GM19193 (cell line): ENCODE measurements around the gene QSOX2.
A peak's percentile ranks its signal among the peaks of the same experiment; 100 is the strongest.

Experiments
- POLR2A ChIP-seq: IDR thresholded peaks from 4 replicates; pipeline ENCODE4 v1.6.1; 2011; ENCODE audit not compliant: insufficient read depth, insufficient read length; ENCODE audit errors: extremely low read depth

Gene QSOX2

DNA sequence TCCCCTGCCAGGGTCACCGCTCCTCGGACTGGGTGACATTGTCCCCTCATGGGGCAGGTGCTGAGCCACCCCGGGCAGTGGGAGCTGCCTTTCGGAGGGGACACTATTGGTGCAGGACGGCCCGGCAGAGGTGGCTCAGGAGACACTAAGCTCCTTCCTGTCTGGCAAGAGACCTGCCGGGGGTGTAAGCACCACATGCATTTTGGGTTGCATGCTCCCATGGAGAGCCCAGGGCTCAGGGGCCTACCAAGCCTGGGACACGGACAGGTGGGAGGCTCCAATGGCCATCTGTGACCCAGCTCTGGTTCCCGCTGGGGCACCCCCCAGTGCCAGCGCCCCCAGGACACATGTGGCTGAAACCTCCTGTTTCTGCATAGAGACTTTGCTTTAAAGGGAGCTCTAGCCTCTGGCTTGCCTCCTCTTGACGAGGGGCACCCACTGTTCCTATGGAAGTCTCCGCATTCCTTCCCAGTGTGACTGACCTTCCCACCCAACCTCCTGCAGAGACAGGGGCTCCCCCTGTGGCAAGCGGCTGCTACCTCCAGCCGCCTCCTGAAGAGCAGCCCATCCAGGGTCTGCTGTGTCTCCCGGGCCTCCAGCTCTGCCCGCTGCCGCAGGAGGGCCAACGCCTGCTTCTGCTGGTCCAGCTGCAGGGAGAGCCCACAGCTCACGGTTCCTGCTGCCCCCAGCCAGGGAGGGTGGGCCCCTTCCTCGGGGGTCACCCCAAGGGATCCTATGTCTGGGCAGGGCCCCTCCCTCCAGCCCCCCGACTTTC is 30.2 kb upstream of the QSOX2 start:
- TF ChIP-seq POLR2A = no peak

DNA sequence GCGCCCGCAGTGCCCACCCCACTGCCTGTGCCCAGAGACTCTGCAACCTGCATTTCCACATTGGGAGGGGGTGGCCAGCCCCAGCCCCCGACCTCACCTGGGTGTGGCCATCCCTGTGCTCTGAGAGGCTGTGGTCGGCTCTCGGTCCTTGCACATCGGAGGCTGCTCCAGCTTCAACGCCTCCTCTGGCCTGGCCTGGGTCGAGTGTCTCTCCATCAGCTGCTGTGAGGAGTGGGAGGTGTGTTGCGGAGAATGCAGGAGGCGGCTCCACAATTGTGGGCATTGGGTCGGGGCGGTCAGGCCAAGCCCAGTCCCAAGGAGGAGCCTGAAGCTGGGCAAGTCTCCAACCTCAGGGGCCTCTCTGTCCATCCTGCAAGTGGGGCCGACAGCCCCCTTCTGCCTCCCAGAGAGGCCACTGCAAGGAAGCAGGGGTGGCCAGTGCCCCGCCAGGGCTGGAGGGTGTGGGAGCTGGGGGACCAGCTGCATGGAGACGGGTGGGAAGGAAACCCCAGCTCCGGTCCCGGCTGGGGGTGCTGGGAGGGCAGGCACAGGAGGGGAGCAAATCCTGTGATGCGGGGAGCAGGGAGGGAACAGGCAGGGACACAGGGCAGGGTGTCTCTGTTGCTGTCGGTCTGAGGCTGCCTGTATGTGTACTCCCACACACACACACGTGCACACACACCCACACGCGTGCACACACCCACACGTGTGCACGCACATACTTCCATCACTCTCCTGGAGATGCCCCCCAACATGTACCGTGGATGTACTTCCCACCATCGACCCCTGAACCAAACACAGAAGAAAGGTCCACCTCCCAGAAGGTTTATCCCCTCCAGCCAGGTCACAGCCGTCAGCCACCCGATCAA is 29.4 kb upstream of the QSOX2 start:
- no peak for TF ChIP-seq POLR2A

GRCh38 chr9:136273921-136274785 is 28.5 kb upstream of the QSOX2 start:
- TF ChIP-seq POLR2A = no peak

DNA sequence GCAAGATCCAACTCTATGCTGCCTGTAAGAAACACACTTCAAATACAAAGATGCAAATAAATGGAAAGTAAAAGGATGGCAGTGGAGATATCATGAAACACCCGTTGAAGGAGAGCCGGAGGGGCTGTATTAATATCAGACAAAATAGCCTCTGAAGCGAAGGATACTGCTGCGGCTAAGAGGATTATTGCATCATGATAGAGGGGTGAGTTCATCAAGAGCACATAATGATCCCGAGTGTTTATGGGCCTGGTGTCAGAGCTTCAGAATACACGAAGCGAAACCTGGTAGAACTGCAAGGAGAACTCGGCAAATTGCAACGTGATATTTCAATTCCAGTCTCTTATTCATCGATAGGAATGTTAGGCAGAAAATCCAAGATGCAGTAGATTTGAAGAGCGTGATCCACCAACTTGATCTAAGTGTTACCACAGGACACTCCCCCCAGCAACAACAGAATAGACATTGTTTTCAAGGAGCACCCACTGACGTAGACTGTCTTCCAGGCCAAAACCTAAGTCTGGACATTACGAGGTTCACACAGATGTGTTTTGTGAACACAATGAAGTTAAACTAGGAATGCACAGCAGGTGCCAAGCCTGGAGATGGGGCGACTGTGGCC is 27.7 kb upstream of the QSOX2 start:
- TF ChIP-seq POLR2A = no peak

DNA sequence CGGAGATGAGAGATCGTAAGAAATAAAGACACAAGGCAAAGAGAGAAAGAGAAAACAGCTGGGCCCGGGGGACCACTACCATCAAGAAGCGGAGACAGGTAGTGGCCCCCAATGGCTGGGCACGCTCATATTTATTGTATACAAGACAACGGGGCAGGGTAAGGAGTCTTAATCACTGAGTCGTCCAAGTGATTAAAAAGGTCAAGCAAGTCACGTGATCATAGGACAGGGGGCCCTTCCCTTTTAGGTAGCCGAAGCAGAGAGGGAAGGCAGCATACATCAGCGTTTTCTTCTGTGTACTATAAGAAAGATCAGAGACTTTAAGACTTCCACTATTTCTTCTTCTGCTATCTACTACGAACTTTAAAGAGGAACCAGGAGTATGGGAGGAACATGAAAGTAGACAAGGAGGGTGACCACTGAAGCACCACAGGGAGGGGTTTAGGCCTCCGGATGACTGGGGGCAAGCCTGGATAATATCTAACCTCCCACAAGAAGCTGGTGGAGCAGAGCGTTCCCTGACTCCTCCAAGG is 24.6 kb upstream of the QSOX2 start:
- no peak for TF ChIP-seq POLR2A

DNA sequence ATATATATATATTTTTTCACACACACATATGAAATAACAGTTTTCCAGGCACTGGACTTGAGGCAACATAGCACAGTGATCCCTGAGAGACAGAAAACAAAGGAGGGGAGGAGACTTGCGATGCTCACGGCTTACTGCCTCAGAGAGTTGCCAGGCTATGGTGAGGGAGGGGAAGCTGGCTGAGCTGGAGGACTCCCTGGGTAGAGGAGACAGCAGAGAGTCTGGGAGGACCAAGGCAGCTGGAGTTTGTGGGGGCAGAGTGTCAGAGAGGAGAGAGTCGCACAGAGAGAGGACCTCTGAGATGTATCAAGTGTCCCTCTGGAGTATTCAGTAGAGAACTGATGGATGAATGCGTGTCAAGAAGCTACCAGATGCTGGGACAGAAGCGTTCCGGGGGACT is 23.1 kb upstream of the QSOX2 start:
- no peak for TF ChIP-seq POLR2A

GRCh38 chr9:136268318-136268717 is 22.7 kb upstream of the QSOX2 start:
- TF ChIP-seq POLR2A = no peak

- TF ChIP-seq POLR2A = peak; percentile 68
These were observed 21.9 kb upstream of the QSOX2 start for GRCh38 chr9:136267261-136268111.

- no peak for TF ChIP-seq POLR2A
These were observed 20.1 kb upstream of the QSOX2 start for GRCh38 chr9:136265561-136266355.

DNA sequence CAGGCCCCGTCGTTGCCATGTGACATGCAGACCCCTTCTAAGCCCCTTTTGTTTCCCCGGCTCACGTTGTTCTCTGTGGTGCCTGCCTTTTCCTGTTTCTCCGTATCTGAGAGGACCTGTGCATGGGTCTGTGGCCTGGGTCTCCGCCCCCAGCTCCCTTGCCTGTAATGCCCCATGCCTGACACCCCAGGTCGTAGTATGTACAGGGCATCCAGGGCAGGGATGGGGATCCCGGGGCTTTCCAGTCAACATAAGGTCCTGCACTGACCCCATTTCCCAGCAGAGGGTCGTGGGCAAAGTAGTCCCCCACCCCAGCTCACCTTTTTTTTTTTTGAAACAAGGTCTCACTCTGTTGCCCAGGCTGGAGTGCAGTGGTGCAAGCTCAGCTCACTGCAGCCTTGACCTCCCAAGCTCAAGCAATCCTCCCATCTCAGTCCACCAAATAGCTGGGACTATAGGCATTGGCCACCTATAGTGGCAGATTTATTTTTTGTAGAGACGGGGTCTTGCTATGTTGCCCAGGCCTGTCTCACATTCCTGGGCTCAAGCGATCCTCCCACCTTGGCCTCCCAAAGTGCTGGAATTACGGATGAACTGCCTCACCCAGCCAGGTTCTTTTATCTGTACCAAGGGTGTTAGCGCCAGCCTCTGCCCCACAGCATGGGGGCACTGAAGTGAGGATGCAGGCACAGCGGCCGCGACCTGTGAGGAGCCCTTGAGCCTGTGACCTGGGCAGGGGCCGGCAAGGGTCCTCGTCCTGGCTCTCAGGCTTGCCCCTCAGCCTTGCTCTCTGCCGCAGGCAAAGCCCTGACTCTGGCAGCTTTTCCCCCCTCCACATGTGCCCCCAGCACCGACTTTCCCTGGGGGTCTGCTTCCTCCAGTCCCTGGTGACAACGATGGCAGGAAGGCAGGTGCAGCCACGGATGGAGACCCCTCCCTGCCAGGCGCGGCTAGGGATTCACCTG is 19.1 kb upstream of the QSOX2 start:
- no peak for TF ChIP-seq POLR2A

- no peak for TF ChIP-seq POLR2A
These were observed 18.4 kb upstream of the QSOX2 start for GRCh38 chr9:136264031-136264430.
